AG08395 (cell line): ENCODE measurements around the gene SLC32A1.

Experiments used
- DNase-seq: peaks from one replicate; pipeline ENCODE4 v3.0.0; 2012; ENCODE audit warnings: mixed read lengths, low spot score

SLC32A1 gene

GRCh38 chr20:38725148-38725901, 1.0 kb downstream of the SLC32A1 start:
- DNase-seq, result no peak

GRCh38 chr20:38725931-38726803, 1.9 kb downstream of the SLC32A1 start:
- no peak for DNase-seq

DNA sequence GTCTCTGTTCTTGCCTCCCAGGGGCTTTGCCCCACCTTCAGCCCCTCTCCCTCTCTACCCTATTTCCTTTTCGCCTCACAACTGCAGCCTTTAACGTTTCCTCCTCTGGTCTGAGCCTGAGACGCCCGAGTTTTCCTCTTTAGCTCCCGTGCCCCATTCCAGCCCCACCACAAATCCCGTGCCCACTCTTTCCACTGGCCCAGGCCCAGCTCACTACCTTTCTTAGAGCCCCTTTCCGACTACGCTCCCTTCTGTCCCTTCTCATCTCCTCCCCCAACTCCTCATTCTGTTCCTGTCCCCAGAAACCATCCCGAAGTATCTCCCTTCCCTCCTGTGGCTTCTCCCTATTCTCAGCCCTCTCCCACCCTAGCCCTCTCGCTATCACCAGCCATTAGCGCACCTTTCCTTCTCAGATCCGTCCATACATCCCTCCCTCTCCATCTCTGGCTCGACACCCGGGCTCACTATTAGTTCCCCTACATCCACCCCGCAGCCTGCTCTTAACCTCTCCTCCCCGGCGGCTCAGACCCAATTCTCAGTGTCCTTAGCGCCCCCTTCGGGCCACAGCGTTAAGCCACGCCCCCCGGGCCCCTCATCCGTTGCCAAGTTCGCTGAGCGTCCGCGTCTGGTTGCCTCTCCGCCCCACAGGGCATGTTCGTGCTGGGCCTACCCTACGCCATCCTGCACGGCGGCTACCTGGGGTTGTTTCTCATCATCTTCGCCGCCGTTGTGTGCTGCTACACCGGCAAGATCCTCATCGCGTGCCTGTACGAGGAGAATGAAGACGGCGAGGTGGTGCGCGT, 2.7 kb downstream of the SLC32A1 start:
- no peak for DNase-seq

- no peak for DNase-seq
Measured at GRCh38 chr20:38727607-38728190, 3.4 kb downstream of the SLC32A1 start.

DNA sequence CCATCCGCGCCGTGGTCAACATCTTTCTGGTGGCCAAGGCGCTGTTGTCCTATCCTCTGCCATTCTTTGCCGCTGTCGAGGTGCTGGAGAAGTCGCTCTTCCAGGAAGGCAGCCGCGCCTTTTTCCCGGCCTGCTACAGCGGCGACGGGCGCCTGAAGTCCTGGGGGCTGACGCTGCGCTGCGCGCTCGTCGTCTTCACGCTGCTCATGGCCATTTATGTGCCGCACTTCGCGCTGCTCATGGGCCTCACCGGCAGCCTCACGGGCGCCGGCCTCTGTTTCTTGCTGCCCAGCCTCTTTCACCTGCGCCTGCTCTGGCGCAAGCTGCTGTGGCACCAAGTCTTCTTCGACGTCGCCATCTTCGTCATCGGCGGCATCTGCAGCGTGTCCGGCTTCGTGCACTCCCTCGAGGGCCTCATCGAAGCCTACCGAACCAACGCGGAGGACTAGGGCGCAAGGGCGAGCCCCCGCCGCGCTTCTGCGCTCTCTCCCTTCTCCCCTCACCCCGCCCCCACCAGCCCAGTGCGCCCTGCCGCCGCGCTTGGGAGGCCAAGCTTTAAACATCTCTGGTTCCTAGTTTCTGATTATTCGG, 4.0 kb downstream of the SLC32A1 start:
- DNase-seq, result no peak

DNA sequence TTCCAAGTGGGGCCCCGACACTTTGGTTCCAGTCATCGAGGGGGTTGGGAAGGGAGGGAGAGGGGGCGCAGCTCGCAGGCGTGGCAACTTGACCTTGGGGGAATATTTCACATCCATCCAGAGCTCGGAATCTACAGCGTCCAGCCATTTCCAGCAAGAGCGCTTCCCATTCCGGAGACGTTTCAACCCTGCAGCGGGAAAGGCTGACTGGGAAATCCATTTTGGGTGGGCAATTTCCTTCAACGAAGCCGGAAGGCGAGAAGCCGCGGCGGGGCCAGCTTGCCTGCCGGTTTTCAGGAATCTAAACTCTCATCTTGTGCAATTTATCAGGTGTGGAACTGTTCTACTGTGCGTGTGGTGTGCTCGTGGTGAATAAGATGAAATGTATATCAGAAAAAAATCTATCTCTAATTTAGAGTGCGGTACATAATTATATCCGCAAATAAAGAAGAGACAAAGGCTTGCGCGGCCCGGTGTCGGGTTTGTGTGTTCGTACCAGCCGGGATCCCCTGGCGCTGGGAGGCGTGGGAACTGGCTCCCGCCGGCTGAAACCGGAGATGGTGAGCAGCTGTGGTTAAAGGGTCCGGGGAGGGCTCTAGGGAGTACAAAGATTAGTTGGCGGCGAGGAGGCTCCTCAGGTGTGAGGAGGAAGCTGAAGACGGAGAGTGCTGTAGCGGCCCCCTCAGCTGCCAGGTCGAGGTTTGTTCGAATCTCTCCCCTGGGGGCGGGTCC, 4.8 kb downstream of the SLC32A1 start:
- DNase-seq, result no peak

GRCh38 chr20:38729767-38730166, 5.5 kb downstream of the SLC32A1 start:
- DNase-seq, result no peak

DNA sequence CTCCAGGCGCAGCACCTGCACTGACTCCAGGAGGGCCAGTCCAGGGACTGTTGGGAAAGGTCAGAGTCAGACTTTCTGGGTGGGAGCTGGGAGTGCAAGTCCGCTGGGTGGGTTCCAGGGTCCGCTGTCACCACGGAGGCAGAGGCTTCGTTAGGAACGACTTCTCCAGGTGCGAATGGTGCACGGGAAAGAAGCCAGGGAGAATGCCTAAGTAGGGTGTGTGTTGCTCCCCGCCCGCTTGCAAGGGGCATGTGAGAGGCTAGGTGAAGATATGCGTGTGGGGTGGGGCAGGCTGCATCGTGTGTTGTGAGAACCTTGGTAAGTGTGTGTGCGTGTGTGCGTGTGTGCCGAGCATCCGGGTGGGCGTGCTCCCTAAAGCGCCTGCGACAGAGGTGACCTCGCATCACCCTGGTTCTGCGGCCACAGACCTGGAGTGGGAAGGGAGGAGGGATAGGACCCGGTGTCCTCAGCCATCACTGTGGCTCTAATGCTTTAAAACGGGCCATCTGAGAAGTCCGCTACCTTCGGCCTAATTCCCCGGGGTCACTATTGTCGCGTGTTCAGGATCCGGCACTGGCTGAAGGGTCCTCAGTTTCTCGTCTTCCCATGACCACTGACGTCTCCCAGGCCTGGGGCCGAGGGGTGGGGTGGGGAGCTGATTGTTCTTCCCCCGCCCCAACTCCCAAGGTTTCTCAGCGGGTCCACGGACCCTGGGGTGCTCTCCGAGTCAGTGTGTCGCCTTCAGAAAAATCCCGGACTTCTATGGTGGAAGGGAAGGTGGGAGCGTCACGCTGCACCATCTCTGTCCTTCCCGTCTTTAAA, 6.1 kb downstream of the SLC32A1 start:
- DNase-seq, result no peak

DNA sequence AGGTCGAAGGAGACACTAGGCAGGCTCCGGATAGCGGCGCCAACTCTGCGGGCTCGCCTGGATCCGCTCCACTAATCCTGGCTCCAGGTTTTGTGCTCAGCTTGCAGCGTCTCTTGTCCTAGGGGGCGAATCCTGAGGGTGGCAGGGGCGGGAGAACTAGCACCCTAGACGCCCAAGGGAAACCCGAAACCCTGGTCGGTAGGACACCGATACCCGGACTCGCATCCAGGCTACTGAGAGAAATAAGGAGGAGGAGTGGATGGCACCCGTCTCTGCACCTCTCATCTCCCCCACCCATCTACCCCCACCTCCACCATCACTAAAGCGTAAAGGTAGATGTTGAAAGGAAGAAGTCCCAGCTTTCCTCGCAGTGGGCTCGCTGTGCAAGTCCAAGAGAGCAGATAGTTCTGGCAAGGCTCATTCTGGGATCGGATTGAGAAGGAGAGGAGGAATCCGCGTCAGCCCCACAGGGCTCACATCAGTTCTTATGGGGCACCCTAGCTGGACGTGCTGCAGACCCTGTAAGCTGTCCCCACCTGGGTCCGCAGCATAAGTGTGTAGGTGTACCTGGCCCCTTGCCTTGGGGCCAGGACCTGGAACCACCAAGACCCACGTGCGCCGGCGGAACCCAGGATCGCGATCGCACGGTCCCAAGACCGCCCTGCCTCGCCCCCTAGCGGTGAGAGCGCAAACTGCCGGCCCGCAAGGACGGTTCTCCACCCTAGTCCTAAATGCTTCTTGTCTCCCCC, 6.9 kb downstream of the SLC32A1 start:
- DNase-seq, result peak; percentile 75

DNA sequence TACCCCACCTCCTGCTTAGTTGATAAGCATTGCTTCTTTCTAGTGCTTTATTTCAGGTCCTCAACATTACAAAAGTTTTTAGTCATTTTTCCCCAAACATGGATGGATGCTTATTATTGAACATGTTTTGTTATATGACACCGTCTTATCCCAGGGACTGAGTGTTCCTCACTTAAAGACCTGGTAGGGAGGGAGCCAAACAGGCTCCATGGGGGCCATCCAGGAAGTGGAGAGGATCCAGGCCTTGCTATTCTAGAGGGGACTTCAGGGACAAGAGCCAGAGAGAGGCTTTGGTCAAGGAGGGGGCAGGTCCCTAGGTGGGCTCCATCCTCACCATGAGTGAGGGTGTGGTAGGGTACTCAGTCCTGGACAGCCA, 7.4 kb downstream of the SLC32A1 start:
- no peak for DNase-seq

DNA sequence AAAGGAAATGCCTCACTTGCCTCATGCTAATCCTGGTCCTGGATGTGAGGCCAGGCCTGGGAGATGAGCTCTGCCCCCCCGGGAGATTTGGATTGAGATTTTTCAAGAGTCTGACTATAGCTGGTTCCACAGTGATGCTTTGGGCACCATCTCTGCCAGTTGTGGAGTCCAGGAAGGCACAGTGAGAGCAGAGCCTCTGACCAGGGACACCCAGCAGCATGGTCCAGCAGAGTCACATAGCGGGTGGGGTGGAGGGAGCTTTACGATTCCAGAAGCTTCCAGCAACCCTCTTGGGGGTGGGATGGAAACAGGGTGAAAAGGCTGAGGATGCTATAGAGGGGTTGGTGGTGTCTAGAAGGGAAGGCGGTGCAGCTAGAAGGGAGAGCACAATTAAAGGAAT, 8.7 kb downstream of the SLC32A1 start:
- DNase-seq, result no peak

- DNase-seq, result no peak
Measured at GRCh38 chr20:38735172-38735571, 10.9 kb downstream of the SLC32A1 start.

DNA sequence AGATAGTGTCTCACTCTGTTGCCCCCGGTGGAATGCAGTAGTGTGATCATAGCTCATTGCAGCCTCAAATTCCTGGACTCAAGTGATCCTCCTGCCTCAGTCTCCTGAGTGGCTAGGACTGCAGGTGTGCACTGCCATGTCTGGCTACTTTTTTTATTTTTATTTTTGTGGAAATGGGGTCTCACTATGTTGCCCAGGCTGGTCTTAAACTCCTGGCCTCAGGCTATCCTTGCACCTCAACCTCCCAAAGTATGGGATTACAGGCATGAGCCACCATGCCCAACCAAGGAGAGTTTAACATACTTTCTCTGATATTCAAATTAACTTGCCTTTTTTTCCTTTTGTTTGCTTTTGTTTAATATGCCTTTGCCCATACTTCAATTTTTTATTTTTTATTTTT, 13.6 kb downstream of the SLC32A1 start:
- no peak for DNase-seq

- DNase-seq, result no peak
Measured at GRCh38 chr20:38745757-38746156, 21.5 kb downstream of the SLC32A1 start.

- DNase-seq, result no peak
Measured at GRCh38 chr20:38747495-38748096, 23.3 kb downstream of the SLC32A1 start.

DNA sequence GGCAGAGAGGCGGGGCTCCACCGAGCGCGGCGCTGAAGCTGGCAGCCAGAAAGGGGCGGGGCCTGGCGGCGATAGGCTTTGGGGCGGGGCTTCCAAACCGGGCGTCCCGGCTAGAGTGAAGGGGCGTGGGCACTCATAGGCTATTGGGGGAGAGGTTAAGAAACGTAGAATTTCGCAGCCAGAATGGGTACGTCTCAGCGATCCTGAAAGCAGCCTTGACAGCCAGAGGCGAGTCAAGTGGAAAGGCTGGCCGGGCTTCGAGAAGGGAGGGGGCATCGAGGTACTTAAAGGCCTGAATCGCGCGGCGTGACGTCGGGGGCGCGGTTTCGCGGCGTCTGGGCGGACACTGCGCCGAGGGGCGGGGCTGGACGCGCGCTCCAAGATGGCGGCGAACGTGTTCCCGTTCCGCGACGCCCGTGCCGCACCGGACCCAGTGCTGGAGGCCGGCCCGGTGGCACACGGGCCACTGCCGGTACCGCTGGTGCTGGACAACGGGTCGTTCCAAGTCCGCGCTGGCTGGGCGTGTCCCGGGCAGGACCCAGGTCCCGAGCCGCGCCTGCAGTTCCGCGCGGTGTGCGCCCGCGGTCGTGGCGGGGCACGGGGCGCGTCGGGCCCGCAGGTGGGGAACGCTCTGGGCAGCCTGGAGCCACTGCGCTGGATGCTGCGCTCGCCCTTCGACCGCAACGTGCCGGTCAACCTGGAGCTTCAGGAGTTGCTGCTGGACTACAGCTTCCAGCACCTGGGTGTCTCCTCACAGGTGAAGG, 24.0 kb downstream of the SLC32A1 start, which contains the start of gene ACTR5:
Gene ACTR5, plus strand, starts transcription at position 364 of the 764 bp plus-strand sequence. Its CDS starts 19 bp downstream, at position 383.
- peak; percentile 96 for DNase-seq

DNA sequence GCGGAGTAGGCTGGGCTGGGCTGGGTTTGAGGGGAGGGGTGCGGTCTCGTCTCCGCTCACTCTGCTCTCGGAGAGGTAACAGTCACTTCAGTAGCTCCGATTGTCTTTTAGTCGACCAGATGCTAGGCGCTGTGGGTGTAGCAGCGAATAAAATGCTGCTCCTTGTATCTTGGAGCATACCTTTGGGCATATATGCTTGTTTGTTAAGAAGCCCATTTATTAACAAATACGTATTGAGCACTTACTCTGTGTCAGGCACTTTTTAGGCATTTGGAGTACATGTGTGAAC, 24.5 kb downstream of the SLC32A1 start:
- no peak for DNase-seq

DNA sequence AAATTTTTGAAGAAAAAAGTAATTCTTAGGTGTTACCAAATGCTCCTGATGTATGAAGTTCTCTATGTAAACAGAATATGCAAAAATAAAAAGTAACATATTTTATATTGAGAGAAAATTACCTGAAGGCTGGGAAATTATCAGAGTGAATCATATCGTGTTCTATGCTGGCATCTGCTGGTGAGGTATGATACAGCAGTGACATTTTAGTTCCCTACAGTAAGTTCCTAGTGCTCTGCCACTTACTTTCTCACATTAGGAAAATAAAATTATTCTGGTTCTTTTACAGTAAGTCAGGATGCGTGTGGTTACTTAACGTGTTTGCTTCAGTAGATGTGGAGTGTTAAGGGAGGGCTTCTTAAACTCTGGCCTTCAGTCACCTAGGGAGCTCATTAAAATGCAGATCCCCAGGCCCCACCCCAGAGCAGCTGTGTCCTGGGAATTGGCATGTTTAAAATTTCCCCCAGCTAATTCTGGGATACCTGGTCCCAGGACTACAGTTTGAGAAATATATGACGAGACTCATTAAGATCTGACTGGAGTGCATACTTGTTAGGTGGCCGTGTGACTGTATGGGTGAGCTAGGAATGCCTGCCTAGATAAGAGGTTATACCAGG, 27.2 kb downstream of the SLC32A1 start:
- DNase-seq, result peak; percentile 47
